GM19395 (cell line): ENCODE measurements around the gene NTN3.
"Not testable (repeated sequence)": the region's sequence is repeated elsewhere in the genome, so short reads cannot be mapped to it uniquely, and the experiment has no call there.

ENCODE experiments used
- ATAC-seq: cut with Tn5 transposase; IDR thresholded peaks from one replicate; pipeline ENCODE4 v1.9.1; 2021; ENCODE audit warnings: mild to moderate bottlenecking, moderate library complexity; ENCODE audit not compliant: unreplicated experiment

The NTN3 gene

GRCh38 chr16:2476741-2477140, 5.6 kb downstream of the NTN3 start:
- ATAC-seq = no peak

- no peak for ATAC-seq
These were observed 6.2 kb downstream of the NTN3 start for GRCh38 chr16:2477327-2477726.

- ATAC-seq = no peak
These were observed 7.2 kb downstream of the NTN3 start for GRCh38 chr16:2478279-2478678.

GRCh38 chr16:2479996-2480395, 8.9 kb downstream of the NTN3 start:
- ATAC-seq = not testable (repeated sequence)

- no peak for ATAC-seq
These were observed 9.9 kb downstream of the NTN3 start for GRCh38 chr16:2480948-2481347.

GRCh38 chr16:2481676-2482075, 10.6 kb downstream of the NTN3 start:
- no peak for ATAC-seq

- no peak for ATAC-seq
These were observed 11.2 kb downstream of the NTN3 start for GRCh38 chr16:2482249-2482648.

GRCh38 chr16:2482708-2483534, 11.8 kb downstream of the NTN3 start:
- no peak for ATAC-seq

- ATAC-seq = no peak
These were observed 13.1 kb downstream of the NTN3 start for GRCh38 chr16:2483939-2484897.

GRCh38 chr16:2484898-2485508, 13.9 kb downstream of the NTN3 start:
- ATAC-seq = no peak

GRCh38 chr16:2485811-2486507, 14.9 kb downstream of the NTN3 start:
- no peak for ATAC-seq

GRCh38 chr16:2486645-2487516, 15.8 kb downstream of the NTN3 start:
- no peak for ATAC-seq

- ATAC-seq = no peak
These were observed 16.4 kb downstream of the NTN3 start for GRCh38 chr16:2487517-2487842.

- ATAC-seq = no peak
These were observed 16.9 kb downstream of the NTN3 start for GRCh38 chr16:2487903-2488531.

- ATAC-seq = no peak
These were observed 18.5 kb downstream of the NTN3 start for GRCh38 chr16:2489581-2489980.

- no peak for ATAC-seq
These were observed 19.4 kb downstream of the NTN3 start for GRCh38 chr16:2490190-2491105.

GRCh38 chr16:2492292-2492691, 21.2 kb downstream of the NTN3 start:
- ATAC-seq = no peak

GRCh38 chr16:2493605-2494004, 22.5 kb downstream of the NTN3 start:
- ATAC-seq = no peak
